ENCODE measurements around the gene FYB1. TPM values are rescaled to one million over a fixed set of nuclear protein-coding genes. Genes with fewer than 3 reads are reported as not detected.

The FYB1 gene
- total RNA-seq, 2 experiments from 2014 or later = 71.3 to 74.1 TPM

GRCh38 chr5:39100301-39100850 is 119.0 kb downstream of the FYB1 start:
- peak overlapping the region; percentile 46 for H3K27ac Mint-ChIP-seq
- H3K9me3 Mint-ChIP-seq = no peaks in the 10 kb centered on the region

DNA sequence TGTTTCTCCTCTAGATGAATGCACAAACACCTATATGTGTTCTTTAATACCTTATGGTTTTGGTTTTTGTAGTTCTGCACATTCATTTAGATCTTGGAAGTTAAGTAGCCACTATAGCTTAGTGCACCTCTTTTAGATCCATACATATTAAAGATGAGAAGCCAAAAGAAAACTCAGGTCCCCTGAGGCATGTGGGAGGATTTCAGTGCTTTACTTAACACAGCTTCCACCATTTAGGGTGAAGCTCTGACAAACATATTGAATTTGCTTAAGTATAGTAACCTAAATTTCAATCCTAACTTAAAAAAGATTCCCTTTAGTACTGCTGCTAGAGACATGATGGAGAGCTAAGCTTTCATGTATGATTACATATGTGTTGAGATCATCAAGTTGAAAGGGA is 119.5 kb downstream of the FYB1 start:
- Mint-ChIP-seq H3K9me3 (no peaks in the 10 kb centered on the region), H3K36me3 (peaks cover 8% of the 10 kb centered on the region), H3K27ac (peak overlapping the region; percentile 6)

More at GRCh38 chr5:39100301-39100850, 119.0 kb downstream of the FYB1 start:
- H3K27me3 Mint-ChIP-seq = no peaks in the 10 kb centered on the region
- DNase-seq = no peak
- H3K36me3 Mint-ChIP-seq = peaks cover 8% of the 10 kb centered on the region
- no peak overlapping the region for H3K4me3 Mint-ChIP-seq
- H3K4me1 Mint-ChIP-seq = peaks cover 24% of the 10 kb centered on the region

DNA sequence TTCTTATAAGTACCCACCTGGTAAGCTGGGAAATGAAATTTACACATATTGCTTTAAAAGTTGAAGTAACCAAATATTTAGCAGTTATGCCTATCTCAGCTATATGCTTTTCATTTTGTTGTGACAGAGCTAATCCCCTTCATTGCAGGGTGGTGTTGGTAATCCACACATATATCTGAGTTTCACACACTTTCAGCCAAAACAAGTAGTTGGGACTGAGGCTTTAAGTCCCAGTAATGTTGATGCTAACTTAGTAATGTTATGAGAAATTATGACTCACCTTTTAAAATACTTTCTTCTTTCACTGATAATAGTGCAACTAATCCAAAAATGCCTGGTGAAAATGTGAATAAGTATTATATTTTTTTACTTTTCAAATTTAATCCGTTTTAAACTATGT is 126.0 kb downstream of the FYB1 start:
- H3K9me3 Mint-ChIP-seq = no peaks in the 10 kb centered on the region
- no peak overlapping the region for H3K27ac Mint-ChIP-seq
- H3K4me3 Mint-ChIP-seq = no peak overlapping the region
- H3K27me3 Mint-ChIP-seq = peaks cover 11% of the 10 kb centered on the region
- H3K4me1 Mint-ChIP-seq = peaks cover 4% of the 10 kb centered on the region
- DNase-seq = no peak
- peaks cover 2% of the 10 kb centered on the region for H3K36me3 Mint-ChIP-seq

More for the DNA sequence above, 119.5 kb downstream of the FYB1 start:
- no peak overlapping the region for H3K4me3 Mint-ChIP-seq
- no peak for DNase-seq
- no peaks in the 10 kb centered on the region for H3K27me3 Mint-ChIP-seq
- peaks cover 24% of the 10 kb centered on the region for H3K4me1 Mint-ChIP-seq

DNA sequence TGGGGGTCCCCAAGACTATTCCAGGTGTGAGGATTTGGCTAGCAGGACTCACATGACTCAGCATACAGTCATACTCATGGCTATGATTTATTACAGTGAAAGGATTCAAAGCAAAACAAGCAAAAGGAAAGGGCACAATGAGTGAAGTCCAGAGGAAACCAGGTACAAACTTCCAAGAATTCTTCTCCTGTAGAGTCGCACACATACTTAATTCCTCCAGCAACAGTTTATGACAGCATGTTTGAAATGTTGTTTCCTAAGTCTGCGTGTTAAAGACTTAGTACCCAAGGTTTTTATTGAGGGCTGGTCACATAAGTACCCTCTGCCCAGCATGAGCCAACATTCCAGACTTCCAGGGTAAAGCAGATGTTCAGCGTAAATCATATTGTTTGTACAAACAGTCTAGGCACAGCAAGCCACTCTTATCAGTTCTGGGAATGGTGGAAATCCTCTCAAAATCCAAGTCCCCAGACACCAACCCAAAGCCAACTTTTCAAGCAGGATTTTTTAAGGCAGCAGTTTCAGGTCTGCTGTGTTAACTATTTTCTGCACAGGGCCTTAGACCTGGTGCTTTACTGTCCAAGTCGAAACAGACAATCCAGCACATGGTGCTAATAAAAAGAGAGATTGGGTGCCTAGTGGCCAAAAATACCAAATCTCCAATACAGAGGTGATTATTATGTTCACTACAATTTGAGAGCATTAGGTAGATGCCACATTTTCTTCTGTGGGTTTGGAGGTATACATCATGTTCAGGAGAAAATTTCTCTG is 126.6 kb downstream of the FYB1 start:
- no peak overlapping the region for H3K4me3 Mint-ChIP-seq
- H3K36me3 Mint-ChIP-seq = peaks cover 2% of the 10 kb centered on the region
- H3K9me3 Mint-ChIP-seq = no peaks in the 10 kb centered on the region
- H3K4me1 Mint-ChIP-seq = peaks cover 4% of the 10 kb centered on the region
- no peak for DNase-seq
- H3K27ac Mint-ChIP-seq = no peak overlapping the region
- H3K27me3 Mint-ChIP-seq = peaks cover 11% of the 10 kb centered on the region

GRCh38 chr5:39091940-39092580 is 127.3 kb downstream of the FYB1 start:
- Mint-ChIP-seq H3K4me3 (no peak overlapping the region), H3K4me1 (peaks cover 4% of the 10 kb centered on the region), H3K27ac (no peak overlapping the region), H3K27me3 (peaks cover 11% of the 10 kb centered on the region), H3K36me3 (peaks cover 2% of the 10 kb centered on the region), H3K9me3 (no peaks in the 10 kb centered on the region)
- DNase-seq = no peak

DNA sequence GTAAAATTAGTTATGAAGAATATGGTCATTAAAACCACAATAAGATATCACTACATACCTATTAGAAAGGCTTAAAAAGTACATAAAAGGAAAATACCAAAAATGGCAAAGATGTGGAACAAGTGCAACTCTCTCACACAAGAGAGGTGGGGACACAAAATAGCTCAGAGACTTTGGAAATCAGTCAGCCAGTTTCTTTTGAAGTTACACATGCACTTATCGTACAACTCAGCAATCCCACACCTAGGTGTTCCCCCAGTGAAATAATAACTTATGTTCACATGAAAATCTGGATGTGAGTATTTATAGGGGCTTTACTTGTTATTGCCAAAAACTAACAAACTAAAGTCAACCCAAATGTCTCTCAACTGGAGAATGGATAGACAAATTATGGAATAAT is 135.4 kb downstream of the FYB1 start:
- H3K27me3 Mint-ChIP-seq = peaks cover 35% of the 10 kb centered on the region
- DNase-seq = no peak
- H3K9me3 Mint-ChIP-seq = peaks cover 4% of the 10 kb centered on the region
- H3K4me1 Mint-ChIP-seq = peaks cover 6% of the 10 kb centered on the region
- no peaks in the 10 kb centered on the region for H3K36me3 Mint-ChIP-seq
- no peak overlapping the region for H3K27ac Mint-ChIP-seq
- H3K4me3 Mint-ChIP-seq = no peak overlapping the region

DNA sequence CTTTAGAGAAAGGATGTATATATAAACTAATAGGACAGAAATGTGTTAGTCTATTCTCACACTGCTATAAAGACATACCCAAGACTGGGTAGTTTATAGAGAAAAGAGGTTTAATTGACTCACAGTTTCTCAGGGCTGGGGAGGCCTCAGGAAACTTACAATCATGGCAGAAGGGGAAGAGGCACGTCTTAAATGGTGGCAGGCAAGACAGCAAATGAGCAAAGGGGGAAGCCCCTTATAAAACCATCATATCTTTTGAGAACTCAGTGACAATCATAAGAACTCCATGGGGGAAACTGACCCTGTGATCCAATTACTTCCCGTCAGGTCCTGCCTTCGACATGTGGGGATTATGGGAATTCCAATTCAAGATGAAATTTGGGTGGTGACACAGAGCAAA is 136.4 kb downstream of the FYB1 start:
- H3K36me3 Mint-ChIP-seq = no peaks in the 10 kb centered on the region
- no peak overlapping the region for H3K4me3 Mint-ChIP-seq
- peaks cover 4% of the 10 kb centered on the region for H3K9me3 Mint-ChIP-seq
- H3K27me3 Mint-ChIP-seq = peaks cover 40% of the 10 kb centered on the region
- no peak for DNase-seq
- H3K27ac Mint-ChIP-seq = no peak overlapping the region
- peaks cover 6% of the 10 kb centered on the region for H3K4me1 Mint-ChIP-seq

- no peak overlapping the region for H3K27ac Mint-ChIP-seq
- peaks cover 19% of the 10 kb centered on the region for H3K4me1 Mint-ChIP-seq
- H3K36me3 Mint-ChIP-seq = no peaks in the 10 kb centered on the region
- H3K27me3 Mint-ChIP-seq = peaks cover 57% of the 10 kb centered on the region
- no peak overlapping the region for H3K4me3 Mint-ChIP-seq
- H3K9me3 Mint-ChIP-seq = peaks cover 4% of the 10 kb centered on the region
- peak; percentile 36 for DNase-seq
Observed at GRCh38 chr5:39080597-39081204, 138.7 kb downstream of the FYB1 start.

- H3K9me3 Mint-ChIP-seq = peaks cover 4% of the 10 kb centered on the region
- H3K27me3 Mint-ChIP-seq = peaks cover 61% of the 10 kb centered on the region
- no peak overlapping the region for H3K4me3 Mint-ChIP-seq
- H3K4me1 Mint-ChIP-seq = peaks cover 23% of the 10 kb centered on the region
- no peaks in the 10 kb centered on the region for H3K36me3 Mint-ChIP-seq
- no peak for DNase-seq
- no peak overlapping the region for H3K27ac Mint-ChIP-seq
Observed at GRCh38 chr5:39080168-39080567, 139.2 kb downstream of the FYB1 start.

- Mint-ChIP-seq H3K4me1 (peaks cover 23% of the 10 kb centered on the region), H3K4me3 (no peak overlapping the region), H3K27ac (no peak overlapping the region), H3K27me3 (peaks cover 61% of the 10 kb centered on the region), H3K9me3 (peaks cover 4% of the 10 kb centered on the region), H3K36me3 (no peaks in the 10 kb centered on the region)
- DNase-seq = no peak
Observed at GRCh38 chr5:39079147-39079546, 140.2 kb downstream of the FYB1 start.

- Mint-ChIP-seq H3K9me3 (no peaks in the 10 kb centered on the region), H3K27me3 (peaks cover 51% of the 10 kb centered on the region), H3K27ac (no peak overlapping the region), H3K4me1 (peaks cover 28% of the 10 kb centered on the region), H3K36me3 (no peaks in the 10 kb centered on the region), H3K4me3 (peak overlapping the region; percentile 4)
- no peak for DNase-seq
Observed at GRCh38 chr5:39076757-39077728, 142.3 kb downstream of the FYB1 start.

DNA sequence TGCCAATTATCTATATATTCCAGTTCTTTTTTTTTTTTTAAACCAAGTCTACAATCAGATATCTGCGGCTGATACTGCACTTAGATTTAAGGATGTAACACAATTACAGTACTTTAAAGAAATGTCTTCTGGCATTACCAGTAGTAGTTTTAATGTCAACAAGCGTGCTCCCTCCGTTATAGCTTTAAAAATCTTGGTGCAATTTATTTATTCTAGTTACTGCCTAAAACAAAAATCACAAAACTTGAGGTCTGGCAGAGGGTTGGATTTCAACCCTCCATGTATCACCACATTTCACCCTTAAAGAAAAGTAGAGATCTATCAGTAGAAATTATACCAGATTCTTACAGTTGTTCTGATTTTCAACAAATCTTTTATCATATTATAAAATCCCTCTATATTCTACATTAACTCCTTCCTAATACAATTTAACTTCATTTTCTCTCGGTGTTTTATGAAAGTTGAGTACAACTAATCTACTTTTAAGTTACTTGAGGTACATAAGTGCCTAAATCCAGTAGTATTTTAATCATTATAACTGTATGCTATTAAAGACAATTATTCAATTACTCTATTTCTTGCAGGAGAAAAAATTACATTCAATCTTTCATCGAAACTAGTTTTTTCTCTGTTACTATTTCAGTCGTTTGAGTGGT is 143.1 kb downstream of the FYB1 start:
- H3K36me3 Mint-ChIP-seq = no peaks in the 10 kb centered on the region
- H3K27me3 Mint-ChIP-seq = peaks cover 45% of the 10 kb centered on the region
- no peak overlapping the region for H3K27ac Mint-ChIP-seq
- no peak overlapping the region for H3K4me3 Mint-ChIP-seq
- H3K9me3 Mint-ChIP-seq = no peaks in the 10 kb centered on the region
- H3K4me1 Mint-ChIP-seq = peaks cover 34% of the 10 kb centered on the region
- DNase-seq = no peak

GRCh38 chr5:39074017-39074814 is 145.1 kb downstream of the FYB1 start, which contains the start of gene RICTOR:
RICTOR (minus strand) TSS chr5:39074399; CDS start chr5:39074377, 22 bp downstream.
- peaks cover 7% of the 10 kb centered on the region for H3K36me3 Mint-ChIP-seq
- H3K27ac Mint-ChIP-seq = peak within 1 kb of the TSS; percentile 97
- peak; percentile 94 for DNase-seq
- no peaks in the 10 kb centered on the region for H3K9me3 Mint-ChIP-seq
- peaks cover 36% of the 10 kb centered on the region for H3K27me3 Mint-ChIP-seq
- peaks cover 36% of the 10 kb centered on the region for H3K4me1 Mint-ChIP-seq
- peak within 1 kb of the TSS; percentile 93 for H3K4me3 Mint-ChIP-seq

All from activated naive CD8-positive, alpha-beta T cell treated with anti-CD3 and anti-CD28 coated beads for 36 hours (primary cell).